Breast epithelium (tissue), 3 donors: ENCODE data around the gene TMEM236.

Experiments used
- POLR2A ChIP-seq: fragments of 450-650 bp; IDR thresholded peaks from one replicate; pipeline ENCODE4 v1.6.1; 2016; ENCODE audit warnings: antibody characterized with exemption, mild to moderate bottlenecking, moderate library complexity
- TF ChIP-seq, protein P1 (sequence below), 3 donors: fragments of 450-650 bp; IDR thresholded peaks; one replicate each; pipeline ENCODE4 v1.5.1; 2016 to 2017; ENCODE audit warnings: antibody characterized with exemption in 3 of 3, mild to moderate bottlenecking in 3 of 3, moderate library complexity in 3 of 3

DNA sequence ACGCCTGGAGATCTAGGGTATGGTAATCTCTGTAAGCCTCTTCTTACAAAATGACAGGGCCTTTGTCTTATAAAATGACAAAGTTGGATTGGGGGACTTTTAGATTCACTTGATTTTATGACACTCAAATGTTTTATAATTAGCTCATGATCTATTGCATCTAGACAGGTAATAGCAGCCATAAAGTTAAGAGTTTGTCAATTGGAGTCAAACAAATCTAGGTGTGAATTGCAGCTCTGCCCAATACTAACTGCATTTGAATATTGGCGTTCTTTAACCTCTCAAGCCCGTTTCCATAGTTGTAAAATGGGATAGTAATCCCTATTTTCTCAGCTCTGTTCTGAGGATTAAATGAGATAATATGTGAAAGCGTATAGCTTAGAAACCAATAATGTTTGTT, 43.1 kb downstream of the TMEM236 start:
- no peak for TF ChIP-seq POLR2A
- TF ChIP-seq, protein P1, sequence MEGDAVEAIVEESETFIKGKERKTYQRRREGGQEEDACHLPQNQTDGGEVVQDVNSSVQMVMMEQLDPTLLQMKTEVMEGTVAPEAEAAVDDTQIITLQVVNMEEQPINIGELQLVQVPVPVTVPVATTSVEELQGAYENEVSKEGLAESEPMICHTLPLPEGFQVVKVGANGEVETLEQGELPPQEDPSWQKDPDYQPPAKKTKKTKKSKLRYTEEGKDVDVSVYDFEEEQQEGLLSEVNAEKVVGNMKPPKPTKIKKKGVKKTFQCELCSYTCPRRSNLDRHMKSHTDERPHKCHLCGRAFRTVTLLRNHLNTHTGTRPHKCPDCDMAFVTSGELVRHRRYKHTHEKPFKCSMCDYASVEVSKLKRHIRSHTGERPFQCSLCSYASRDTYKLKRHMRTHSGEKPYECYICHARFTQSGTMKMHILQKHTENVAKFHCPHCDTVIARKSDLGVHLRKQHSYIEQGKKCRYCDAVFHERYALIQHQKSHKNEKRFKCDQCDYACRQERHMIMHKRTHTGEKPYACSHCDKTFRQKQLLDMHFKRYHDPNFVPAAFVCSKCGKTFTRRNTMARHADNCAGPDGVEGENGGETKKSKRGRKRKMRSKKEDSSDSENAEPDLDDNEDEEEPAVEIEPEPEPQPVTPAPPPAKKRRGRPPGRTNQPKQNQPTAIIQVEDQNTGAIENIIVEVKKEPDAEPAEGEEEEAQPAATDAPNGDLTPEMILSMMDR (IDR thresholded peaks at IDR 0.05), result no peak
